GM12875 (cell line): ENCODE results near the gene BMPR1B.

ENCODE experiments used
- H3K4me3 ChIP-seq: one replicate; pipeline ENCODE4 v1.5.1; 2011; ENCODE audit warnings: low read depth, low read length, control low read depth
- CTCF ChIP-seq: IDR thresholded peaks from 2 replicates; pipeline ENCODE4 v1.5.1; 2011; ENCODE audit warnings: low read depth, mild to moderate bottlenecking, control low read depth, inconsistent platforms, low read length, moderate library complexity, borderline replicate concordance; ENCODE audit not compliant: insufficient read depth

BMPR1B gene

GRCh38 chr4:94848326-94848725, 90.6 kb downstream of the BMPR1B start:
- no peak for TF ChIP-seq CTCF
- H3K4me3 ChIP-seq = no peak overlapping the region

GRCh38 chr4:94849901-94850300, 92.1 kb downstream of the BMPR1B start:
- no peak for TF ChIP-seq CTCF
- no peak overlapping the region for H3K4me3 ChIP-seq

- no peak for TF ChIP-seq CTCF
- H3K4me3 ChIP-seq = no peak overlapping the region
These were observed 94.9 kb downstream of the BMPR1B start for GRCh38 chr4:94852616-94853015.

- H3K4me3 ChIP-seq = no peak overlapping the region
- TF ChIP-seq CTCF = no peak
These were observed 98.3 kb downstream of the BMPR1B start for GRCh38 chr4:94856030-94856429.

GRCh38 chr4:94870146-94870545, 112.4 kb downstream of the BMPR1B start:
- no peak overlapping the region for H3K4me3 ChIP-seq
- TF ChIP-seq CTCF = no peak

GRCh38 chr4:94871644-94872305, 114.0 kb downstream of the BMPR1B start:
- no peak overlapping the region for H3K4me3 ChIP-seq
- TF ChIP-seq CTCF = no peak

- TF ChIP-seq CTCF = no peak
These were observed 120.2 kb downstream of the BMPR1B start for GRCh38 chr4:94877973-94878372.

More at GRCh38 chr4:94877973-94878372, 120.2 kb downstream of the BMPR1B start:
- H3K4me3 ChIP-seq = no peak overlapping the region
